Activated gamma-delta T cell (primary cell): Measurements from ENCODE around the gene STRN.
"Not testable (repeated sequence)": the region's sequence is repeated elsewhere in the genome, so short reads cannot be mapped to it uniquely, and the experiment has no call there.

Experiments
- DNase-seq: peaks from one replicate; lab custom pipeline; 2025; lab: John Stamatoyannopoulos, UW

The STRN gene

DNA sequence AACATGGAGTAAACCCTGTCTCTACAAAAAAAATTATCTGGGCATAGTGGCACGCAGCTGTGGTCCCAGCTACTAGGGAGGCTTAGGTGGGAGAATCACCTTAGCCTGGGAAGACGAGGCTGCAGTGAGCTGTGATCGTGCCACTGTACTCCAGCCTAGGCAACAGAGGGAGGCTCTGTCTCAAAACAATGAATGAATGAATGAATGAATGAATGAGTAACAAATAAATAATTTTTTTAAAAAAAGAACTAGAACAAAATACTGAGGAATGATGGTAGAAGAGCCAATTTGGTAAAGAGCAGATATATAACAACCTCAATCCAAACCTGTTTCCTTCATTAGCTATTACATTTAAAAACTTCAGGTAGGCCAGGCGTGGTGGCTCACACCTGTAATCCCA lies 60.1 kb downstream of the STRN start:
- no peak for DNase-seq

DNA sequence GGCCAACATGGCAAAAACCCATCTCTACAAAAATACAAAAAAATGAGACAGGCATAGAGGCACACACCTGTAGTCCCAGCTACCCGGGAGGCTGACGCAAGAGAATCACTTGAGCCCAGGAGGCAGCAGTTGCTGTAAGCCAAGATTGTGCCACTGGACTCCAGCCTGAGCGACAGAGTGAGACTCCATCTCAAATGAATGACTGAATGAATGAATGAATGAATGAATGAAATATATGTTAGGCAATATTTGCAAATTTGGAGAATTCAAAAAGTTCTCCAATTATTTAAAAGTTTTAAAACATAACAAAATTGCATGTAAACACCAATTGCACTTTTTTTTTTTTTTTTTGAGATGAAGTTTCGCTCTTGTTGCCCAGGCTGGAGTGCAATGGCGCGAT lies 61.7 kb downstream of the STRN start:
- DNase-seq, result no peak

DNA sequence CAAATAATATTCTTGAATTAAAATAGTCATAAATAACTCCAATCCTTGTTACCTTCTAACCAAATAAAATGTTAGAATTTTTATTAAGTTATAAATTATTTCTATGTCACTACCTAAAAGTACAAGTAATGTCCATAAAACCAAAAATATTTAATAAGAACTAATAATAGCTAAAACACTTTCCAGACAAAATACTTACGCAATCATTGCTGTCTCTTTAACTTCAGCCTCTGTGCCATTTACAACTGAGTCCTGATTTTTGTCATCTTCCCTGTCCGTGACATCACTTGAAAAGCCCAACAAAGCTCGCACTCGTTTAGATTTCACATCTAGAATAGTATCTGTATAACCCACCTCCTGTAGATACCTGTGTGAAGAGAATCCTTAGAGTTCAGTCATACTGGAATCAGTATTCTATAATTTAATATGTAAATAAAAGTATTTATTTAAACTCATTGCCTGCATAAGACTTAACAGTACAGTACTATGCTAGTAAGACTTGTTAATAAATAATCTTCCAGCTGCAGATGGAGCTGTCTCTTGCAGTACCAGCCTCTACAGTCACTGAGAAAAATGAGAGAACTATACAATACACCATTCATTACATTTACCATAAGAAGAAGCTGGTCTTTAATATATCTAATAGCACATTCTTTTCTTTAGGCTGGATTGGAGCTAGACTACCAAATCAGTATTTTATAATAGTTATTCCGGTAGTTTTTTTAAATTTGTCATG lies 63.8 kb downstream of the STRN start:
- no peak for DNase-seq

DNA sequence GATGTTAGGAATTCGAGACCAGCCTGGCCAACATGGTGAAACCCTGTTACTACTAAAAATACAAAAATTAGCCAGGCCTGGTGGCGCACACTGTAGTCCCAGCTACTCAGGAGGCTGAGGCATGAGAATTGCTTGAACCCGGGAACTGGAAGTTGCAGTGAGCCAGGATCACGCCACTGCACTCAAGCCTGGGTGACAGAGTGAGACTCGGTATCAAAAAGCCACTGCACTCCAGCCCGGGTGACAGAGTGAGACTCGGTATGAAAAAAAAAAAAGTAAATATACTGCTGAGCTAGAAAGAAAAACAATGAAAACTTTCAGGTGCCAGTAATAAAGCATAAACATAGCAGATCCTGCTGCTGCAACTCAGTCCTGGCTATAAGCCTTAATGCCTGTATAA lies 73.5 kb downstream of the STRN start:
- no peak for DNase-seq

DNA sequence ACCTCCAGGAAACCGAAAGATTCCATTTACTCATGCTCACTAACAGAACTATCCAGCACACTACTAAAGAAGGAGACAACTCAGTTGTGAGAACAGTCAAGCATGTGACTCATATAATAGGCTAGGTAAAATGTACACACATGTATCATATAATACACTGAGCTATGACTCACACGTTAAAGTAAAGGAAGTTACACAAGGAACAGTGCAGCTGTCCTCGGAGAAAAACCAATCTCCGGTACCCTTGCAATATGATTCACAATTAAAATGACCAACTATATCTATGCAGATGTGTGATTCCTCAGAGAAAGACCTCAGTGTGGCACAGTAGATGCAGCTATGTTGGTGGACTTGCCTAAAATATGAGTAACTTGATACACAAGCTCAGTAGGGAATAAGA lies 76.5 kb downstream of the STRN start:
- DNase-seq, result no peak

DNA sequence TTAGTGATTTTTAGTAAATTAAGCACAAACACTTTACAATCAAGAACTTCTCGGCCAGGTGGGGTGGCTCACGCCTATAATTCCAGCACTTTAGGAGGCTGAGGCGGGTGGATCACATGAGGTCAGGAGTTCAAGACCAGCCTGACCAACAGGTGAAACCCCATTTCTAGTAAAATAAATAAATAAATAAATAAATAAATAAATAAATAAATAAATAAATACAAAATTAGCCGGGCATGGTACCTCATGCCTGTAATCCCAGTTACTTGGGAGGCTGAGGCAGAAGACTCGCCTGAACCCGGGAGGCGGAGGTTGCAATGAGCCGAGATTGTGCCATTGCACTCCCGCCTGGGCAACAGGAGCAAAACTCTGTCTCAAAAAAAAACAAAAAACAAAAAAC lies 79.2 kb downstream of the STRN start:
- not testable (repeated sequence) for DNase-seq

DNA sequence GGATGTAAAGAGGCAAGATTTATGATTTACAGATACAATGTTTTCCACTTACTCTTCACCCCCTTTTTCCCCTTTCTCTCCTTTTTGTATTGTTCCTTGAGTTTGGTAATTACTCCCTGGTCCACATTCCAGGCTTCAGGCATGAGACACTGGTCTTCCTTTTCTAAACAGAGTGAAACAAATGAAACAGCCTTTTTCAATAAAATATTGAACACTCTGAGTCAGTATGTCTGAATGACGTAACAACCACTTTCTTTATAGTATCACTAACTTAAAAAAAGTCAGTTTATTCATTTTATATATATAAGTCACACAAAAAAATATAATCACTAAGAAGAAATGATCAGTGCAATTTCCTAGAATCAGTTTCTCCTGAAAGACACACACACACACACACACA lies 79.7 kb downstream of the STRN start:
- no peak for DNase-seq

DNA sequence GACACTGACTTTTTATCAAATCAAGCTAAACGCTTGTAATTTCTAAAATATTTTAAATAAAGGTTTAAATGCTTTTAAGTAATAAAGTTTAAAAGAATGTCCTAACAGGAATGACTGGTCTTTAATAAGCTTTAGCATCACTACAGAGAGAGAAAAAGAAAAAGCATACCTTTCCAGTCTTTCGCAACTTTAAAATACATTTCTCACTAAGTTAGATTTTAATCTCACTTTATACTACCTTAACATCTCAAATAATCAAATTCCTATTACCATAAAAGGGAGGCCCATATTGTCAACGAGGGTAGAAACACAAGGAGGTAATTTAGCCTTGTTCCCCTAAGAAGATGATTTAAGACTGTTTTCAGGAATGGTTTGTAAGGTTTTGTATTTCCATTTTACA lies 80.7 kb downstream of the STRN start:
- DNase-seq, result no peak

DNA sequence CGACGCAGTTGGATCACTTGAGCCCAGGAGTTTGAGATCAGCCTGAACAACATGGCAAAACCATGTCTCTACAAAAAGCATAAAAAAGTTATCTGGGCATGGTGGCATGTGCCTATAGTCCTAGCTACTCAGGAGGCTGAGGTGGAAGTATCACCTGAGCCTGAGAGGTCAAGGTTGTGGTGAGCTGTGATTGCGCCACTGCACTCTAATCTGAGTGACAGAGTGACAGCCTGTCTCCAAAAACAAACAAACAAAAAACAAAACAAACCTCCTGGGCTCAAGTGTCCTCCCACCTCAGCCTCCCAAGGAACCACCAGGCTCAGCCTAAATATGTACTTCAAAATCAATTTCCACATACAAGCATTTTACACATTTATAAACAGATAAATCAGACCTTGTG lies 83.8 kb downstream of the STRN start:
- no peak for DNase-seq

DNA sequence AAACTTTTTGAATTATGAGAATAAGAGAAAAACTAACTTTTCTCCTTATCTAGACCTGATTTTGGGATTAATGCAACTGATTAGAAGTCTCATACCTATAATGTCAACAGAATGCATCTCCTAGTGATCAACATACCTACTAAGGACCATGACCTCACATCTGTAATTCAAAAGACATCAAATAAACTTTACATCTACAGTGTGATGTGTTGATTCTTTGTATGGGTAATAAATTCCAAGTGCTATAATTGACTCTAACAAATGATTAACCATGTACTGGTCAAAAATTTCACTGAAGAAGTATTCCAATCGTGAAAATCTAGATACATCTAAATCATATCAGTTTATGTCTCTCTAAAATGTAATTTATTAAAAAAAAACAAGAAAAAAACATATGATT lies 84.5 kb downstream of the STRN start:
- DNase-seq, result no peak

DNA sequence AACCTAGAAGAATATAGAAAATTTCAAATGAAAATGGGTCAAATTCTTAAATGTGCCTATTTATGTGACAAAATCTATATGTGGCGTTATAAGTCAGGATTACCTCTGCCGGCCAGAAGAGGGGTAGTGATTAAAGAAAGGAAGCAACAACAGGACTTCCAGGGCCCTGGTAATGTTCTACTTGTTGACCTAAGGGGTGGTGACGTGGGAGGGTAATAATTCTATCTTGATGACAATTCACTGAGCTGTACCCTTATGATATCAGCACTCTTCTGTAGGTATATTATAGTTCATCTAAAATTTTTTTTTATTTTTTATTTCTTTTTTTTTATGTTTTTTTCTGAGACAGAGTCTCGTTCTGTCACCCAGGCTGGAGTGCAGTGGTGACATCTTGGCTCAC lies 87.9 kb downstream of the STRN start:
- no peak for DNase-seq

DNA sequence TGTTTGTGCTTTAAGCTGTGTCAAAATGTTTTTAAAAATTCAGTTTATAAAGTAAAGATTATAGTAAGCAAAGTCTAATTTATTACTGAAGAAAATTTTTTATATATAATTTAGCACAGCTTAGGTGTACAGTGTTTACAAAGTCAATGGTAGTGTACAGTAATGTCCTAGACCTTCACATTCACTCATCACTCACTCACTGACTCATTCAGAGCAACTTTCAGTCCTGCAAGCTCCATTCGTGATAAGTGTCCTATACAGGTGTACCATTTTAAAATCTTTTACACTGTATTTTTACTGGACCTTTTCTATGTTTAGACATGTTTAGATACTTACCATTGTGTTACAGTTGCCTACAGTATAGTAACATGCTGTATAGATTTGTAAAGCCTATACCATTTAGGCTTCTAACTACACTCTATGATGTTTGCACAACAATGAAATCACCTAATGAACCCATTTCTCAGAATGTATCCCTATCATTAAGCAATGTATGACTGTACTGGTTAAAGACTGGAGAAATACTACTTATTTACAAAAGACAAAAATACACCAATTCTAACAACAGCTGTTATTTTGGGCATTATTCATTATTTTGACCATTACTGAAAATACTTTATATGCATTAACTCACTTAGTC lies 95.1 kb downstream of the STRN start:
- DNase-seq, result no peak

DNA sequence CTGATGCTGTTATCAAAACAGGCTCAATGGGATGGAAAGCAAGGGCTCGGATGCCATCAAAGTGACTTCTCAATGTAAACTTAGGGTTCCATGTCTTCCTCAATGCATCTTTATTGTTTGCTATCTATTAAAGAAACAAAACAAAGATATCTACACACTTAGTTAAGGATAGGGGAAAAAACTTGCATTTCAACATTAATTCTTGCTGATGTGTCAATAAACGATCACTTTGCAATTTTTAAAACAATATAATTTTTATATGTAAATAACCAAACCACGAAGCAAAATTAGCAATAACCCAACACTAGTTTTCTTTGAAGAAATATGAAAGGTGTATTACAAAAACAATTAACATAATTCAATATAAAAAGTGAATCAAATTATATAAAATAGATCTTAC lies 96.7 kb downstream of the STRN start:
- no peak for DNase-seq

DNA sequence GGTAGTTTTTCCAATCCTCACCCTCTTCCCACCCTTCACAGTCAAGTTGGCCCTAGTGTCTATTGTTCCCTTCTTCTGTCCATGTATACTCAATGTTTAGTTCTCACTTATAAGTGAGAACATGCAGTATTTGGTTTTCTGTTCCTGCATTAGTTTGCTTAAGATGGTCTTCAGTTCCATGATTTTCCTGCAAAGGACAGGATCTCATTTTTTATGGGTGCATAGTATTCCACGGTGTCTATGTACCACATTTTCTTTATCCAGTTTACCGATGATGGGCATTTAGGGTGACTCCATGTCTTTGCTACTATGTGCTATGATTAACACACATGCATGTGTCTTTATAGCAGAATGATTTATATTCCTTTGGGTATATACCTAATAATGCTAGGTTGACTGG lies 104.4 kb downstream of the STRN start:
- no peak for DNase-seq

DNA sequence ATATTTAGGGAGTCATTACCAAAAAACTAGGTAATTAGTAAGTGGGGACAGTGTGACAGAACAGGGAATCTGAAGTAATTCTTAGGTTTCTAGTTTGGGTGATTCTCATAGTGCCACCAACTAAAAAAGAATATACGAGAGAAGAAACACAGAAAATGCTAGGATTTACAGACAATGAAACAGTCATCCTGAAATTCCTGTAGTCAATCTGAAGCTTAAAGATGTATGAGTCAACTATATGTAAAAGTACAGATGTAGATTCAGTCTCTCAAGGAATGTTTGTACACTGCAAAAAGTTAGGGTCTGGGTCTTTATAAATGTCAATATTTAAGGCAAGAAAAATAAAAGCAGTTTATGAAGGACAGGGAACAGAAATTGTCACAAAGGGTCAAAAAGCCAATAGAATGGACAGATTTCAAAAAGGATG lies 107.0 kb downstream of the STRN start:
- DNase-seq, result no peak

DNA sequence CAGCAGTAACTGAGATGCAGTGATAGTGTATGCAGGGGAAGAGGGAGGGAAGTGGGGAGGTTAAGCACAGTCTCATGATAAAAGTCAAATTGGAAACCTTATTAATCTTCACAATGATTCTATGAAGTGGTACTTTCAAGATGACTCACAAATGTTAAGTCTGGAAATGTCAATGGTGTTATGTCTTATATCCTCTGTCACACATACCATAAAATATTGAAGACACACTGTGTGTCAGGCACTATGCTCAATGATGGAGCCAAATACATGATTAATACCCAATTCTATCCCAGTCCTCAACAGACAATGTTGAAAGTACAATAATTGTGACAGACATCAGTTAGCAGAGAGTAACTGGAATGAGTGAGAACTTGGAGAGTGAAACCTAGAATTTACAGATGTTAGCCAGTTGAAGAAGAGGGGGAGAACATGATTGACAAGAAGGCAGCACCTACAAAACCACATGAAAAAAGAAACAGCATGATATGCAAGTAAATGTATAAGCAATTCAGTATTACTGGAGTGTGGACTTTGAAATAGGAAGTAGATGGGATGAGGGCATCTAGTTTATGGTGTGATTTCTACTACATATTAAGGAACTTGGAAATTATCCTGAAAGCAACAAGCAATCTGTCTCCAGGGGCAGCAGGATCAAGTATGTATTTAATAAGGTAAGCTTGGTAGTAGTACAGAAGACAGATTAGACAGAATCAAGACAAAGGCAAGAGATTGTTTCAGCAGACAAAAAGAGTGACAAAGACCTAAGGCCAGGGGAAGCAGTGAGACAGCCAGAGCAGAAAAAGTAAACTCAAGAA lies 107.6 kb downstream of the STRN start:
- no peak for DNase-seq

DNA sequence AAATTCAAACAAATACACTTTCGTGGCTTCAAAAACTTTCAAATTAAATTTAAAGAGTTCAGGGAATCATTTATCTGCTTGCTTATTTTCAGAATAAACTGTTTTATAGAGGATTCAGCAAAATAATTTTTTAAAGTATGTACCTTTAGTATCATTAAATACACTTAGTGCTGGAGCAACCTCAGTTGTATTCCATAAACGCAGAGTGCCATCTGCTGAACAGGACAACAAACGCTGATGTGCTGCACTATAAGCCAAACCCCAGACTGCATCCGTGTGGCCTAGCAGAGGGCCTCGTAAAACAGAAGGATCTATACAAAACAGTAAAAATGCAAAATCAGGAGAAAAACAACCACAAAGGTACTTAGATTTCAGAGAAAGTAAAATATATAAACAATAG lies 108.6 kb downstream of the STRN start:
- no peak for DNase-seq

DNA sequence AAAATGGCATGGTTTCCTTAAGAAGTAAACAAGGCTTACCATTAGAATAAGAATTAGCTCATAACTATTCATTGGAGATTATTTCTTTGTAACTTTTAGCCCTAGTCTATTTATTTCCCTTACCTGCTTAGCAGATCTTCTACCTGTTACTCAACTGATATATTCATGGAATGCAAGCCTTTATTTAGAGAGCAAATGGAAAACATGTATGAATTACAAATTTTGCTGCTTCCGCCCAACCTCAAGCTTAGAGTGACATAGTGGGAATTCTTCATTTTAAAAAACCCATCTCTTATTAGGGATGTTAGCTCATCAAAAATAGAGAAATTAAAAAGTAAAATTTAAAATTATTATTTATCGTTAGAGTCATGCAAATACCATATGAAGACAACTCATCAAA lies 110.9 kb downstream of the STRN start:
- no peak for DNase-seq

DNA sequence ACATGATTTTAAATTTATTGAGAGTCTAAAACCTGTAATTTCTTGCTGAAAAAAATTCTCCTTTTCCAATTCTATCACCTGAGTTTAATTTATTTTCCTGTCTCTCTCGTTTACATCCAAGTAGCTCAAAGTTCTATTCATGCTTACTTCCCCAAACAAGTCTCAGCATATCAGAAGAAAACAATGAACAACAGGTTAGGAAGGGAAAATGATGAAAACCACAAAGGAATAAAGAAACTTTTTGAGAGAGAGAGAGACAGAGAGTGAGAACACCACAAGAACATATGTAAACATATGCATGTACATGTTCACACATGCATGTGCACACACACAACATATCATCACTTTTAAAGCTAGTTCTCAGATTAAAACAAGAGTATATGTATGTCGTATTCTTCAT lies 112.1 kb downstream of the STRN start:
- DNase-seq, result no peak

DNA sequence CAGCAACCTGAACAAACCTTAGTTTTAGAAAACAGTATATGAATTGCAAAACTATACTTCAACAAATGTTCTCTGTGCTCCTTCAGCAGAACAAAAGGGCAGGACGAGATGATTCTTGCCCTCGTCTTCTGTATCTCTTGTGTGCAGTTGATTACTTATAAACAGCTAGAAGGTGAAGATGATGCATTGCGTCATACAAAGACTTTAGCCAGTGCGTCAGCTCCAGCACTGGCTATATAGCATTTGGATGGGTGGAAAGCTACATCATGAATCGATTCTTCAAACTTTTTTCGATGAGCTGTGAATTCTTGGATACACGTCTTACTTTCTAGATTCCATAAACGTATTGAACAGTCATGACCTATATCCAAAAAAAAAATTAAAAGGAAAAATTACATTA lies 117.1 kb downstream of the STRN start:
- DNase-seq, result no peak

DNA sequence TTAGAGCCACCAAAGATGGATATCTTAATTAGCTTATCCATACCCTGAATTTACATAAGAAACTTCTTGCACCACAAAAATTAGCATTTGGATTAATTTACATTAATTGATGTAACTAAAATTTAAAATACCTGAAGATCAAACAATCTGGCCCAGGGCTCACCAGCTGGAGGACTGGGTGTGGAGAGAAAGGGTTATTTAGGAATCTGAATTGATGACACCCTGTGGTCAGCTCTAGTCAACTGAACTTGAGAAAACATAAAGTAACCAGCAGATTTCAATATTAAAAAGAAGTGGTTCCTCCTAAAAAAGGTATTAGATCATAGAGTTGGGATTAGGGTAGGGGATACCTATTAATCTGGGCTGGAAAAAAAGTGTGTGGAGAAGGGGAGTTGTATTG lies 122.5 kb downstream of the STRN start:
- no peak for DNase-seq

DNA sequence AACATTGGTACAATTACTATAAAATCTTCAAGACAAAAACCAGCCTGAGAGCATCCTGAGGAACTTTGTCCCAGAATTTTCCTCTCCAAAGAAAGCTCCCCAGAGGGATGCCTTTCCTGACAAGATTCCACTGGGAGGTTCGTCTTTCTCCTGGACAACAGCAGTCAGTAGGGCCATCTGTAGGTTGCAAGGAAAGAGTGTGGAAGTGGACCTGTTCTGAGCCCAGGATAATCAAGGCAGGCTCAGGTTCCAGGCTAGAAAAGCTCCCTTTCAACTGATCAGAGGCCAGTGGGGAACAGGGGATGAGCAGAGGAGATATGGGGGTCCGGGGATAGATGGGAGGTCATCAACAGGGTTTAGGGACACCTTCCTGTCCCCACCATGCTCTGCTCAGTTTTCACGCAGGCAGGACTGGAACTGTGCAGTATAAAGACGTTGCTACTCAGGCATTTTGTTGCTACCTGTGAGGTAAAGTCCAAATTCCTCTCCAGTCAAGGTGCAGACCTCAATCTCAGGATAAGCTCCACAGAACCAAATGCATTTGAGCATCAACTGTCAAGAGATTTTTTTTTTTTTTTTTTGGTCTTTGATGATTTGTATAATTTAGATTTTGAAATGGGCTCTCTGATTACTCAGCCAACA lies 126.2 kb downstream of the STRN start:
- DNase-seq, result no peak
